ENCODE results near the gene FHOD3. TPM values are rescaled to one million over a fixed set of nuclear protein-coding genes. Genes with fewer than 3 reads are reported as not detected.

FHOD3 gene
- total and polyA plus RNA-seq, 10 donors = 1.2 to 2.7 (median 1.9) TPM

DNA sequence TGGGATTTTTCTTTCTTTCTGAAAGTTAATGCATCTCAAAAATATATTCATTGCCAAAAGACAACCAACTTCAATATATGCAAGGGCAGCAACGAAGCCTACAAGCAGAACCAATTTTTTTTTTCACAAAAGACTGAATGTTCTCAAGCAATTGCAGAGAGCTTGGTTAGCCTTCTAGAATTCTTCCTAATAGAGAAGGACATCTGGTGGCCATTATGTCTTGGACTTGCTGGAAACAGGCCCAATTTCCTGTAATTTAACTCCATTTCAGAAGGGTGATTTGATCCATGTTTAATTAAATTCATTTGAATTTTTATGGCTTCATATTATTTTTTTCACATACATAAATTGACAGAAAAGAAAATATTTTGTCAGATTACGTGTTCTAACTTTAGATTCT is 323.3 kb downstream of the FHOD3 start:
- peaks cover 0 to 14% (median 0%) of the 10 kb centered on the region in 7 donors for H3K27me3 ChIP-seq (replicated peaks in 1 of 7)
- no peak overlapping the region for H3K4me3 ChIP-seq
- no peak for TF ChIP-seq POLR2A (IDR thresholded peaks at IDR 0.05)
- no peak for TF ChIP-seq POLR2AphosphoS5 (IDR thresholded peaks at IDR 0.05)
- TF ChIP-seq, protein P1, sequence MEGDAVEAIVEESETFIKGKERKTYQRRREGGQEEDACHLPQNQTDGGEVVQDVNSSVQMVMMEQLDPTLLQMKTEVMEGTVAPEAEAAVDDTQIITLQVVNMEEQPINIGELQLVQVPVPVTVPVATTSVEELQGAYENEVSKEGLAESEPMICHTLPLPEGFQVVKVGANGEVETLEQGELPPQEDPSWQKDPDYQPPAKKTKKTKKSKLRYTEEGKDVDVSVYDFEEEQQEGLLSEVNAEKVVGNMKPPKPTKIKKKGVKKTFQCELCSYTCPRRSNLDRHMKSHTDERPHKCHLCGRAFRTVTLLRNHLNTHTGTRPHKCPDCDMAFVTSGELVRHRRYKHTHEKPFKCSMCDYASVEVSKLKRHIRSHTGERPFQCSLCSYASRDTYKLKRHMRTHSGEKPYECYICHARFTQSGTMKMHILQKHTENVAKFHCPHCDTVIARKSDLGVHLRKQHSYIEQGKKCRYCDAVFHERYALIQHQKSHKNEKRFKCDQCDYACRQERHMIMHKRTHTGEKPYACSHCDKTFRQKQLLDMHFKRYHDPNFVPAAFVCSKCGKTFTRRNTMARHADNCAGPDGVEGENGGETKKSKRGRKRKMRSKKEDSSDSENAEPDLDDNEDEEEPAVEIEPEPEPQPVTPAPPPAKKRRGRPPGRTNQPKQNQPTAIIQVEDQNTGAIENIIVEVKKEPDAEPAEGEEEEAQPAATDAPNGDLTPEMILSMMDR (IDR thresholded peaks at IDR 0.05 in 8 of 11, conservative IDR thresholded peaks at IDR 0.05 in 3 of 11) = no peak
- no peaks in the 10 kb centered on the region for H3K4me1 ChIP-seq
- H3K36me3 ChIP-seq = no peaks in the 10 kb centered on the region
- DNase-seq = no peak
- H3K9me3 ChIP-seq = no peaks in the 10 kb centered on the region
- H3K27ac ChIP-seq = no peak overlapping the region
- 34 to 42% (median 40%) methylated on average over 2 of the region's 2 CpGs for WGBS, 5 donors
- intact Hi-C loops (cut with DNase I; ENCODE audit: low total_unique reads) = no loop called here

DNA sequence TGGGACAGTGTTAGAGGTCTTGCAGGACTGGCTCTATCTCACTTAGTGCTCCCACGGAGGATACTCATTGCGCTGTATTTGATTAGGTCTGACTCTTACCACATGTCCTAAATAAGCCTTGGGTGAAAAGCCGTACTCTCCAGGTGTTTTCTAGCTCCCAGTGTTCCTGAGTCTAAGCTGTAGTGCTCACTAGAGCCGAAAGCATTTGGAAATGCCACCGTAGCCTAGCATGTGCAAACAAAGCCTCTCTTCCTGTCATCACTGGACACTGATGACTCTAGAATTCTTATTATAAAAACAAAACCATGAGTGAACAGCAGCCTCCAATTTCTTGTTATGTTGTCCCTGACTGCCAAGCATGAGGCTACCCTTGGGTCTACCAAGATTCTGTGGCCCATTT is 325.1 kb downstream of the FHOD3 start:
- H3K27ac ChIP-seq = no peak overlapping the region
- intact Hi-C loops (cut with DNase I; ENCODE audit: low total_unique reads) = no loop called here

DNA sequence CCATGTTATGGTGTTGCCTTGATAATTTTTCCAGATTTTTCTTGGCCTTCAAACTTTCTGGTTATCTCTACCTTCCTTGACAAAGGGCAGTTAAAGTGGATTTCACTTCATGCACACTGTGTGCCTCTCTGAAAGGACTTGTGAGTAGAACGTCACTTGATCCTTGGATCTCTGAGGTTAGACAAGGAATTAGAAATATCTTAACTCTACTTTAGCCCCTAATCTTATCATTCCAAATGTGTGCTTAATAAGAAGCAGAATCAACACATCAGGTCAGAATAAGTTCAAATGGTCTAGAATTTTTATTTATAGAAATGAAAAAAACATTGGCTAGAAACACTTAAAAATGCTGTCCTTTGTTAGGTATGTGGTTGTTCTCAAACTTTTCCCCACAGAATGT is 325.6 kb downstream of the FHOD3 start:
- TF ChIP-seq, protein P1 (IDR thresholded peaks at IDR 0.05 in 8 of 11, conservative IDR thresholded peaks at IDR 0.05 in 3 of 11) = no peak
- no peak for TF ChIP-seq POLR2A (IDR thresholded peaks at IDR 0.05)
- TF ChIP-seq POLR2AphosphoS5 (IDR thresholded peaks at IDR 0.05) = no peak
- no peak for DNase-seq
- Histone ChIP-seq H3K27me3 (replicated peaks in 1 of 7) (peaks cover 0 to 14% (median 0%) of the 10 kb centered on the region in 7 donors), H3K9me3 (no peaks in the 10 kb centered on the region), H3K4me3 (no peak overlapping the region), H3K4me1 (no peaks in the 10 kb centered on the region), H3K36me3 (no peaks in the 10 kb centered on the region), H3K27ac (no peak overlapping the region)
- intact Hi-C loops (cut with DNase I; ENCODE audit: low total_unique reads) = no loop called here
- WGBS, 5 donors = 81 to 94% (median 87%) methylated on average over 1 of the region's 1 CpG

More for the DNA sequence above, 325.1 kb downstream of the FHOD3 start:
- WGBS, 5 donors = 78 to 94% (median 88%) methylated on average over 5 of the region's 5 CpGs
- Histone ChIP-seq H3K36me3 (no peaks in the 10 kb centered on the region), H3K4me3 (no peak overlapping the region), H3K4me1 (no peaks in the 10 kb centered on the region), H3K27me3 (replicated peaks in 1 of 7) (peaks cover 0 to 14% (median 0%) of the 10 kb centered on the region in 7 donors), H3K9me3 (no peaks in the 10 kb centered on the region)
- TF ChIP-seq POLR2AphosphoS5 (IDR thresholded peaks at IDR 0.05) = no peak
- no peak for TF ChIP-seq POLR2A (IDR thresholded peaks at IDR 0.05)
- TF ChIP-seq, protein P1 (IDR thresholded peaks at IDR 0.05 in 8 of 11, conservative IDR thresholded peaks at IDR 0.05 in 3 of 11) = no peak
- DNase-seq = no peak

DNA sequence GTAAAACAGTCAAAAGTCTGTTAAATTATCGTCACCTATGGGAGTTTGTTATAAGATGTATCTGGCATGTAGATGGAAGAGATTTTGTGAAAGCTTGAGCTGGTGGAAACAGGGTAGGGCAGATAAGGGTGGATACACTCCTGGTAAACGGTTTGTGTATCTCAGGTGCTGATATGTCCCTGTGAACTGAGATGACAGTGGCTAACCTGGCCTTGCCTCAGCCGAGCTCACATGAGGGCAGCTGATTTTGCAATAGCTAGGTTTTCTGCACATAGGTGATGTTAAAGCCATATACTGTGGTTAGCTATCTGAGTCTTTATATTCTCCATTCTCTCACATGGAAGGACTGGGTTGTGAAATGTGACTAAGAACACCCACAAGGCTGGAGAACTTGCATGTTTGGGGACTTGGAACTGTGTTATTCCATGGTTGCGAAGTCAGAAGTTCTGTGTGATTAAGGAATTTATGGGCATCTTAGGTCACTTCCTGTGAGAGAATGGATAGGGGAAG is 326.2 kb downstream of the FHOD3 start:
- H3K27ac ChIP-seq = no peak overlapping the region
- 67 to 90% (median 82%) methylated on average over 4 of the region's 4 CpGs for WGBS, 5 donors
- DNase-seq = no peak
- H3K4me1 ChIP-seq = no peaks in the 10 kb centered on the region
- H3K4me3 ChIP-seq = no peak overlapping the region
- no peaks in the 10 kb centered on the region for H3K36me3 ChIP-seq
- no peaks in the 10 kb centered on the region for H3K9me3 ChIP-seq
- intact Hi-C loops (cut with DNase I; ENCODE audit: low total_unique reads) = no loop called here
- TF ChIP-seq POLR2AphosphoS5 (IDR thresholded peaks at IDR 0.05) = no peak
- TF ChIP-seq POLR2A (IDR thresholded peaks at IDR 0.05) = no peak
- TF ChIP-seq, protein P1 (IDR thresholded peaks at IDR 0.05 in 8 of 11, conservative IDR thresholded peaks at IDR 0.05 in 3 of 11) = no peak
- H3K27me3 ChIP-seq (replicated peaks in 1 of 7) = peaks cover 0 to 12% (median 0%) of the 10 kb centered on the region in 7 donors

All from spleen (tissue), 11 donors.